ENCODE results near the gene CAVIN2.

DNA sequence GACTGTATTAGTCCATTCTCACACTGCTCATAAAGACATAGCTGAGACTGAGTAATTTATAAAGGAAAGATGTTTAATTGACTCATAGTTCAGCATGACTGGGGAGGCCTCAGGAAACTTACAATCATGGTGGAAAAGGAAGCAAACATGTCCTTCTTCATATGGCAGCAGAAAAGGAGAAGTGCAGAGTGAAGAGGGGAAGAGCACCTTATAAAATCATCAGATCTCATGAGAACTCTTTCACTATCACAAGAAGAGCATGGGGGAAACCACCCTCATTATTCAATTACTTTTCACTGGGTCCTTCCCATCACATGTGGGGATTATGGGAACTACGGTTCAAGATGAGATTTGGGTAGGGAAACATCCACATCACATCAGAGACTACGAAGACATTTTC lies 43.0 kb upstream of the CAVIN2 start:
- TF ChIP-seq, protein P1, sequence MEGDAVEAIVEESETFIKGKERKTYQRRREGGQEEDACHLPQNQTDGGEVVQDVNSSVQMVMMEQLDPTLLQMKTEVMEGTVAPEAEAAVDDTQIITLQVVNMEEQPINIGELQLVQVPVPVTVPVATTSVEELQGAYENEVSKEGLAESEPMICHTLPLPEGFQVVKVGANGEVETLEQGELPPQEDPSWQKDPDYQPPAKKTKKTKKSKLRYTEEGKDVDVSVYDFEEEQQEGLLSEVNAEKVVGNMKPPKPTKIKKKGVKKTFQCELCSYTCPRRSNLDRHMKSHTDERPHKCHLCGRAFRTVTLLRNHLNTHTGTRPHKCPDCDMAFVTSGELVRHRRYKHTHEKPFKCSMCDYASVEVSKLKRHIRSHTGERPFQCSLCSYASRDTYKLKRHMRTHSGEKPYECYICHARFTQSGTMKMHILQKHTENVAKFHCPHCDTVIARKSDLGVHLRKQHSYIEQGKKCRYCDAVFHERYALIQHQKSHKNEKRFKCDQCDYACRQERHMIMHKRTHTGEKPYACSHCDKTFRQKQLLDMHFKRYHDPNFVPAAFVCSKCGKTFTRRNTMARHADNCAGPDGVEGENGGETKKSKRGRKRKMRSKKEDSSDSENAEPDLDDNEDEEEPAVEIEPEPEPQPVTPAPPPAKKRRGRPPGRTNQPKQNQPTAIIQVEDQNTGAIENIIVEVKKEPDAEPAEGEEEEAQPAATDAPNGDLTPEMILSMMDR (conservative IDR thresholded peaks at IDR 0.05), result no peak
- TF ChIP-seq EZH2 (IDR thresholded peaks at IDR 0.05; ENCODE audit: low read depth), result no peak

Data from PC-9 (cell line).